Erythroblast (primary cell): ENCODE data around the gene BRD9.

Source experiments
- GATA1 ChIP-seq: IDR thresholded peaks from 2 replicates; pipeline ENCODE4 v1.6.1; 2011; ENCODE audit warnings: low read depth, mild to moderate bottlenecking, control low read depth, low read length, moderate library complexity
- POLR2A ChIP-seq: IDR thresholded peaks from 2 replicates; pipeline ENCODE4 v1.6.1; 2011; ENCODE audit warnings: mild to moderate bottlenecking, low read length

DNA sequence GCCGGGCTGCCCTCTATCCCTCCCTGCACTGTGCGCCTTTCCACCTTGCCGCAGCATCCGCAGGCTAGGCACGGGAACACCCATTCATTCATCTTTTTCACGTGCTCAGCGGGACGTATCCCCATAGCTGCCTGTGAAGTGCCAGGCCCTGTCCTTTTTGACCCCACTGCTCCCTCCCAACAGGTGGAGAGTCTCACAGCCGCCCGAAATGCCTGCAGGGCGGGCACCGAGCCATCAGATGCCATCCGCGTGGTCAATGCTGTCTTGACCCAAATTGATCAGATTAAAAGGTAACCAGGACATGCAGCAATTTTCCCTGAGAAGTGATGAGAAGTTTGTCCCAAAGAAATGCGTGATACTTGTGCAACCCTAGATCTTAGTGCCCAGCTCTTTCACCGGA lies 15.6 kb upstream of the BRD9 start:
- TF ChIP-seq POLR2A (no peak), GATA1 (no peak)
